Esophagus muscularis mucosa (tissue), 4 donors: ENCODE data around the gene LRRC4. TPM values are rescaled to one million over a fixed set of nuclear protein-coding genes. Genes with fewer than 3 reads are reported as not detected.

ENCODE experiments used
- DNase-seq: peaks from one replicate; pipeline ENCODE4 v3.0.0-alpha.2; 2017; ENCODE audit errors: extremely low spot score
- H3K27ac ChIP-seq, 4 donors: fragments of 200-600 bp; sonication (generic); replicated peaks in 1 of 4; 1 replicate in 3 of 4; 2 replicates in 1 of 4; pipeline ENCODE4 v1.5.1; 2016 to 2019; ENCODE audit warnings: mild to moderate bottlenecking in 1 of 4
- H3K27me3 ChIP-seq, 4 donors: fragments of 200-600 bp; sonication (generic); one replicate each; pipeline versions ENCODE4 v1.5.1 to v1.6.0; 2016 to 2019
- H3K36me3 ChIP-seq, 4 donors: fragments of 200-600 bp; sonication (generic); one replicate each; pipeline ENCODE4 v1.5.1; 2016 to 2019
- H3K4me1 ChIP-seq, 4 donors: fragments of 200-600 bp; sonication (generic); one replicate each; pipeline ENCODE4 v1.5.1; 2016 to 2019
- H3K4me3 ChIP-seq, 4 donors: fragments of 200-600 bp; sonication (generic); 1 replicate in 2 of 4; 2 replicates in 2 of 4; pipeline ENCODE4 v1.5.1; 2016 to 2019; ENCODE audit warnings: mild to moderate bottlenecking in 4 of 4, moderate library complexity in 1 of 4
- H3K9me3 ChIP-seq, 4 donors: fragments of 200-600 bp; sonication (generic); 1 replicate in 3 of 4; 2 replicates in 1 of 4; pipeline ENCODE4 v1.5.1; 2016 to 2019
- EP300 ChIP-seq: sonication (generic); formaldehyde crosslinking; IDR thresholded peaks from one replicate; pipeline ENCODE4 v1.6.1; 2017; ENCODE audit warnings: antibody characterized with exemption
- POLR2A ChIP-seq: fragments of 450-650 bp; IDR thresholded peaks from one replicate; pipeline ENCODE4 v1.6.1; 2017; ENCODE audit warnings: antibody characterized with exemption, moderate library complexity, mild to moderate bottlenecking, low read depth
- POLR2AphosphoS5 ChIP-seq, 2 donors: sonication (generic); formaldehyde crosslinking; IDR thresholded peaks; one replicate each; pipeline ENCODE4 v1.6.1; 2017; ENCODE audit warnings: antibody characterized with exemption in 2 of 2
- WGBS: methylation state at CpG from one replicate; pipeline ENCODE4 v1.1.5; 2018; 5-methylcytosine and 5-hydroxymethylcytosine counted together
- intact Hi-C: fragments of 100-400 bp; cut with DNase I; formaldehyde crosslinking; loops from one replicate; pipeline ENCODE4 v1.15.1; 2023
- total RNA-seq, 4 donors: library from RNA; depleted of rRNA; stranded (reverse); fragments of >200 nt; gene quantifications; one replicate each; pipeline versions ENCODE4 v1.1.0 to v1.2.1, GENCODE V29; 2016
- TF ChIP-seq, protein P1 (sequence below), 3 experiments: fragments of 200-600 bp in 2 of 3; fragments of 450-650 bp in 1 of 3; sonication (generic) in 2 of 3; IDR thresholded peaks; one replicate each; pipeline ENCODE4 v1.5.1; 2017 to 2019; ENCODE audit warnings: antibody characterized with exemption in 3 of 3, mild to moderate bottlenecking in 2 of 3, moderate library complexity in 1 of 3

LRRC4 gene
- total RNA-seq, 4 donors from 2014 or later: under 0.01 to 1.3 (median 0.79) TPM

- Histone ChIP-seq H3K27ac (peak overlapping the region; percentile 22 to 58 (median 42)), H3K27me3 (no peaks in the 10 kb centered on the region), H3K4me3 (no peak overlapping the region), H3K9me3 (no peaks in the 10 kb centered on the region), H3K4me1 (peaks cover 35 to 45% (median 41%) of the 10 kb centered on the region in 4 donors), H3K36me3 (peaks cover 0 to 26% (median 12%) of the 10 kb centered on the region in 4 donors)
- 45% methylated on average over 3 of the region's 3 CpGs for WGBS
- TF ChIP-seq POLR2A: no peak
- TF ChIP-seq, protein P1, sequence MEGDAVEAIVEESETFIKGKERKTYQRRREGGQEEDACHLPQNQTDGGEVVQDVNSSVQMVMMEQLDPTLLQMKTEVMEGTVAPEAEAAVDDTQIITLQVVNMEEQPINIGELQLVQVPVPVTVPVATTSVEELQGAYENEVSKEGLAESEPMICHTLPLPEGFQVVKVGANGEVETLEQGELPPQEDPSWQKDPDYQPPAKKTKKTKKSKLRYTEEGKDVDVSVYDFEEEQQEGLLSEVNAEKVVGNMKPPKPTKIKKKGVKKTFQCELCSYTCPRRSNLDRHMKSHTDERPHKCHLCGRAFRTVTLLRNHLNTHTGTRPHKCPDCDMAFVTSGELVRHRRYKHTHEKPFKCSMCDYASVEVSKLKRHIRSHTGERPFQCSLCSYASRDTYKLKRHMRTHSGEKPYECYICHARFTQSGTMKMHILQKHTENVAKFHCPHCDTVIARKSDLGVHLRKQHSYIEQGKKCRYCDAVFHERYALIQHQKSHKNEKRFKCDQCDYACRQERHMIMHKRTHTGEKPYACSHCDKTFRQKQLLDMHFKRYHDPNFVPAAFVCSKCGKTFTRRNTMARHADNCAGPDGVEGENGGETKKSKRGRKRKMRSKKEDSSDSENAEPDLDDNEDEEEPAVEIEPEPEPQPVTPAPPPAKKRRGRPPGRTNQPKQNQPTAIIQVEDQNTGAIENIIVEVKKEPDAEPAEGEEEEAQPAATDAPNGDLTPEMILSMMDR (IDR thresholded peaks at IDR 0.05): no peak
- intact Hi-C loops: no loop called here
- no peak for DNase-seq
Observed at GRCh38 chr7:127995881-127996215, 35.4 kb downstream of the LRRC4 start.

GRCh38 chr7:127995156-127995880 is 35.9 kb downstream of the LRRC4 start:
- 28% methylated on average over 3 of the region's 3 CpGs for WGBS
- H3K9me3 ChIP-seq: no peaks in the 10 kb centered on the region
- intact Hi-C loops: no loop called here
- H3K4me3 ChIP-seq: no peak overlapping the region
- H3K27me3 ChIP-seq: no peaks in the 10 kb centered on the region
- peaks cover 0 to 30% (median 12%) of the 10 kb centered on the region in 4 donors for H3K36me3 ChIP-seq
- TF ChIP-seq EP300 (no peak), POLR2AphosphoS5 (IDR thresholded peaks at IDR 0.05) (no peak), POLR2A (no peak)
- TF ChIP-seq, protein P1 (IDR thresholded peaks at IDR 0.05): no peak
- DNase-seq: no peak
- peak overlapping the region; percentile 22 to 58 (median 42) for H3K27ac ChIP-seq
- H3K4me1 ChIP-seq: peaks cover 35 to 41% (median 37%) of the 10 kb centered on the region in 4 donors

DNA sequence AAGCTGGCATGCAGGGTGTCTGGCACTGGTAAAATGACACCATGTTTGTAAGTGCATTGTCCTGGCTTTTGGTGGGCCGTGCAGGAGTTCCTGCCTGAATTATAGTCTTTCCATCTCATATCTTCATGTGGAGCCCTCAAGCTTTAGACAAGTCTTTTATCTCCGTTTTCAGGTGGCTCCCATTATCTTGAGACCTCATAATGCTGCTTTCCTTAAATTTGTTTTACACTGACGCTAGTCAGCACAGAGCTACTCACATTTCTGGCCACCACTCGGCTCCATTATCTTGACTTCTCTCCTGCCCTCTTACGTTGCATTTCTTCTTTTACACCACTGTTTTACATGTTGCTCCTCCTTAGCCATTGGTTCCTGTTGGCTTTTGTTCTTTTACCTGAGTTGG is 37.2 kb downstream of the LRRC4 start:
- no peak for TF ChIP-seq POLR2A
- TF ChIP-seq EP300: no peak
- TF ChIP-seq, protein P1 (IDR thresholded peaks at IDR 0.05): no peak
- TF ChIP-seq POLR2AphosphoS5 (IDR thresholded peaks at IDR 0.05): no peak
- DNase-seq: no peak
- Histone ChIP-seq H3K4me3 (no peak overlapping the region), H3K27me3 (no peaks in the 10 kb centered on the region), H3K36me3 (peaks cover 0 to 30% (median 12%) of the 10 kb centered on the region in 4 donors), H3K27ac (no peak overlapping the region), H3K4me1 (peaks cover 32 to 41% (median 37%) of the 10 kb centered on the region in 4 donors), H3K9me3 (no peaks in the 10 kb centered on the region)
- intact Hi-C loops: no loop called here
- 96% methylated on average over 5 of the region's 5 CpGs for WGBS

GRCh38 chr7:127993317-127993716 is 37.9 kb downstream of the LRRC4 start:
- H3K4me3 ChIP-seq: no peak overlapping the region
- TF ChIP-seq, protein P1 (IDR thresholded peaks at IDR 0.05): no peak
- TF ChIP-seq POLR2AphosphoS5 (IDR thresholded peaks at IDR 0.05): no peak
- no peaks in the 10 kb centered on the region for H3K9me3 ChIP-seq
- WGBS: 96% methylated on average over 6 of the region's 6 CpGs
- intact Hi-C loops: no loop called here
- H3K27ac ChIP-seq: no peak overlapping the region
- no peak for DNase-seq
- H3K36me3 ChIP-seq: peaks cover 0 to 30% (median 12%) of the 10 kb centered on the region in 4 donors
- H3K27me3 ChIP-seq: no peaks in the 10 kb centered on the region
- H3K4me1 ChIP-seq: peaks cover 34 to 42% (median 38%) of the 10 kb centered on the region in 4 donors

GRCh38 chr7:127988751-127989150 is 42.5 kb downstream of the LRRC4 start:
- Histone ChIP-seq H3K4me3 (no peak overlapping the region), H3K9me3 (no peaks in the 10 kb centered on the region), H3K36me3 (peaks cover 0 to 28% (median 12%) of the 10 kb centered on the region in 4 donors), H3K27me3 (no peaks in the 10 kb centered on the region), H3K27ac (no peak overlapping the region), H3K4me1 (peaks cover 5 to 34% (median 15%) of the 10 kb centered on the region in 4 donors)
- no peak for DNase-seq
- 86% methylated on average over 1 of the region's 1 CpG for WGBS
- intact Hi-C loops: no loop called here
- TF ChIP-seq POLR2A (no peak), EP300 (no peak), POLR2AphosphoS5 (IDR thresholded peaks at IDR 0.05) (no peak)
- TF ChIP-seq, protein P1 (IDR thresholded peaks at IDR 0.05): no peak
